GM23338 (cell line): Measurements from ENCODE around the gene ZBTB40. TPM values are rescaled to one million over a fixed set of nuclear protein-coding genes. Genes with fewer than 3 reads are reported as not detected.

Experiments
- ATAC-seq: fragments of 200-7000 bp; cut with Tn5 transposase; 3 replicates; pipeline ENCODE4 v1.9.1; 2020
- DNase-seq: peaks from one replicate; pipeline ENCODE4 v3.0.0-alpha.2; 2015; ENCODE audit warnings: low spot score
- H2AFZ ChIP-seq: fragments of 200-600 bp; sonication (generic); 2 replicates; pipeline ENCODE4 v1.8.0; 2016; ENCODE audit warnings: antibody characterized with exemption, mild to moderate bottlenecking, moderate library complexity
- H3F3A ChIP-seq: fragments of 200-600 bp; sonication (generic); replicated peaks from 2 replicates; pipeline ENCODE4 v1.8.0; 2017; ENCODE audit warnings: antibody characterized with exemption, mixed run types, low read depth
- H3K27ac ChIP-seq: fragments of 200-600 bp; sonication (generic); 2 replicates; pipeline ENCODE4 v1.6.1; 2016; ENCODE audit warnings: low read depth
- H3K27me3 ChIP-seq: fragments of 200-600 bp; sonication (generic); 2 replicates; pipeline ENCODE4 v1.8.0; 2016; ENCODE audit warnings: mild to moderate bottlenecking, mixed run types, moderate library complexity; ENCODE audit not compliant: insufficient read depth
- H3K36me3 ChIP-seq: fragments of 200-600 bp; sonication (generic); 2 replicates; pipeline ENCODE4 v1.8.0; 2016; ENCODE audit warnings: mild to moderate bottlenecking; ENCODE audit not compliant: insufficient read depth
- H3K4me1 ChIP-seq: fragments of 200-600 bp; sonication (generic); 2 replicates; pipeline ENCODE4 v1.8.0; 2016; ENCODE audit warnings: mild to moderate bottlenecking, moderate library complexity; ENCODE audit not compliant: insufficient read depth
- H3K4me2 ChIP-seq: fragments of 200-600 bp; sonication (generic); 2 replicates; pipeline ENCODE4 v1.7.1; 2017; ENCODE audit warnings: mixed run types
- H3K4me3 ChIP-seq: fragments of 200-600 bp; sonication (generic); 2 replicates; pipeline ENCODE4 v1.6.1; 2016; ENCODE audit warnings: mixed run types
- H3K79me2 ChIP-seq: fragments of 200-600 bp; sonication (generic); replicated peaks from 2 replicates; pipeline ENCODE4 v1.8.0; 2017; ENCODE audit warnings: mild to moderate bottlenecking; ENCODE audit not compliant: insufficient read depth
- H3K9me2 ChIP-seq: fragments of 200-600 bp; sonication (generic); 2 replicates; pipeline ENCODE4 v1.8.0; 2017; ENCODE audit not compliant: insufficient read depth
- H4K20me1 ChIP-seq: fragments of 200-600 bp; sonication (generic); replicated peaks from 2 replicates; pipeline ENCODE4 v1.8.0; 2017; ENCODE audit warnings: mild to moderate bottlenecking; ENCODE audit not compliant: insufficient read depth
- H3K27ac Mint-ChIP-seq: 2 replicates; pipeline ENCODE4 v1.8.0; 2020; ENCODE audit warnings: inconsistent platforms, mild to moderate bottlenecking, moderate library complexity, mixed read lengths
- H3K27me3 Mint-ChIP-seq: 3 replicates; pipeline ENCODE4 v1.8.0; 2022; ENCODE audit warnings: low read depth, mild to moderate bottlenecking, moderate library complexity, mixed read lengths, inconsistent platforms; ENCODE audit not compliant: insufficient read depth, poor library complexity
- H3K36me3 Mint-ChIP-seq: 3 replicates; pipeline ENCODE4 v1.8.0; 2021; ENCODE audit warnings: low read depth, mild to moderate bottlenecking, inconsistent platforms, moderate library complexity, mixed read lengths
- H3K4me1 Mint-ChIP-seq: 3 replicates; pipeline ENCODE4 v1.8.0; 2020; ENCODE audit warnings: mild to moderate bottlenecking, inconsistent platforms, mixed read lengths
- H3K4me3 Mint-ChIP-seq: 3 replicates; pipeline ENCODE4 v1.8.0; 2021; ENCODE audit warnings: moderate library complexity, mild to moderate bottlenecking, inconsistent platforms, mixed read lengths
- H3K9me3 Mint-ChIP-seq: 3 replicates; pipeline ENCODE4 v1.8.0; 2020; ENCODE audit warnings: moderate library complexity, mild to moderate bottlenecking, inconsistent platforms, mixed read lengths
- NANOG ChIP-seq: IDR thresholded peaks from 2 replicates; pipeline ENCODE4 v1.6.1; 2016; ENCODE audit warnings: antibody characterized with exemption, borderline replicate concordance
- STAT1 ChIP-seq: IDR thresholded peaks from one replicate; pipeline ENCODE4 v1.6.1; 2016; ENCODE audit warnings: antibody characterized with exemption; ENCODE audit not compliant: unreplicated experiment
- ZNF114 ChIP-seq: fragments of 250-450 bp; sonication (Bioruptor Pico); IDR thresholded peaks from 2 replicates; pipeline ENCODE4 v1.5.0; 2020; ENCODE audit warnings: mild to moderate bottlenecking, moderate library complexity
- ZNF462 ChIP-seq: fragments of 250-450 bp; sonication (Bioruptor Pico); IDR thresholded peaks from 2 replicates; pipeline ENCODE4 v1.5.0; 2020; ENCODE audit warnings: mild to moderate bottlenecking, moderate library complexity
- polyA plus RNA-seq: library from polyadenylated mRNA; unstranded; fragments of >200 nt; fragmentation: Nextera tagmentation; extraction: Ambion mirVana; gene quantifications from 2 replicates; pipeline ENCODE4 v1.2.1, GENCODE V29; 2016
- total RNA-seq: library from RNA; depleted of rRNA; stranded (reverse); fragments of >200 nt; shearing (Covaris generic); gene quantifications from 2 replicates; pipeline ENCODE4 v1.2.3, GENCODE V29; 2014

Gene ZBTB40
- total and polyA plus RNA-seq, 2 experiments from 2014 or later: 3.1 to 22.7 TPM

- TF ChIP-seq ZNF462: no peak
Observed at GRCh38 chr1:22489823-22490222, 38.2 kb downstream of the ZBTB40 start (continued).

- Histone ChIP-seq H2AFZ (no peak overlapping the region), H3K4me2 (peak overlapping the region; percentile 58), H3K79me2 (peaks cover 33% of the 10 kb centered on the region), H3F3A (no peaks in the 10 kb centered on the region), H3K27me3 (no peaks in the 10 kb centered on the region), H3K36me3 (no peaks in the 10 kb centered on the region; the same call in 1 of the 2 replicates), H3K4me1 (peaks cover 39% of the 10 kb centered on the region), H3K9me2 (no peaks in the 10 kb centered on the region), H3K4me3 (0 out of 2 replicates have a peak overlapping the region, but pooled peaks have one; percentile 6), H3K27ac (no peak overlapping the region), H4K20me1 (no peaks in the 10 kb centered on the region)
- Mint-ChIP-seq H3K27me3 (peaks cover 2% of the 10 kb centered on the region), H3K4me1 (peaks cover 9% of the 10 kb centered on the region), H3K36me3 (no peaks in the 10 kb centered on the region), H3K4me3 (no peak overlapping the region), H3K27ac (no peak overlapping the region), H3K9me3 (no peaks in the 10 kb centered on the region)
- peak; percentile 93 for DNase-seq
- peak; percentile 96 for ATAC-seq
- TF ChIP-seq STAT1: no peak
- TF ChIP-seq NANOG: no peak
- TF ChIP-seq ZNF114 (CRISPR knock-in tag): peak; percentile 81; the same call in 1 of the 2 replicates
- TF ChIP-seq ZNF462: peak; percentile 68; the same call in 1 of the 2 replicates
Observed at GRCh38 chr1:22490309-22490708, 38.7 kb downstream of the ZBTB40 start.
